Stimulated activated CD8-positive, alpha-beta memory T cell treated with anti-CD3 and anti-CD28 coated beads, Interleukin-2, amount 100 ng/mL, for 48 hours (primary cell): ENCODE data around the gene RHOH.

Source experiments
- DNase-seq, 2 donors: peaks; one replicate each; pipeline ENCODE4 v3.0.0-alpha.2; 2020; ENCODE audit warnings: low read depth in 2 of 2

Gene RHOH

DNA sequence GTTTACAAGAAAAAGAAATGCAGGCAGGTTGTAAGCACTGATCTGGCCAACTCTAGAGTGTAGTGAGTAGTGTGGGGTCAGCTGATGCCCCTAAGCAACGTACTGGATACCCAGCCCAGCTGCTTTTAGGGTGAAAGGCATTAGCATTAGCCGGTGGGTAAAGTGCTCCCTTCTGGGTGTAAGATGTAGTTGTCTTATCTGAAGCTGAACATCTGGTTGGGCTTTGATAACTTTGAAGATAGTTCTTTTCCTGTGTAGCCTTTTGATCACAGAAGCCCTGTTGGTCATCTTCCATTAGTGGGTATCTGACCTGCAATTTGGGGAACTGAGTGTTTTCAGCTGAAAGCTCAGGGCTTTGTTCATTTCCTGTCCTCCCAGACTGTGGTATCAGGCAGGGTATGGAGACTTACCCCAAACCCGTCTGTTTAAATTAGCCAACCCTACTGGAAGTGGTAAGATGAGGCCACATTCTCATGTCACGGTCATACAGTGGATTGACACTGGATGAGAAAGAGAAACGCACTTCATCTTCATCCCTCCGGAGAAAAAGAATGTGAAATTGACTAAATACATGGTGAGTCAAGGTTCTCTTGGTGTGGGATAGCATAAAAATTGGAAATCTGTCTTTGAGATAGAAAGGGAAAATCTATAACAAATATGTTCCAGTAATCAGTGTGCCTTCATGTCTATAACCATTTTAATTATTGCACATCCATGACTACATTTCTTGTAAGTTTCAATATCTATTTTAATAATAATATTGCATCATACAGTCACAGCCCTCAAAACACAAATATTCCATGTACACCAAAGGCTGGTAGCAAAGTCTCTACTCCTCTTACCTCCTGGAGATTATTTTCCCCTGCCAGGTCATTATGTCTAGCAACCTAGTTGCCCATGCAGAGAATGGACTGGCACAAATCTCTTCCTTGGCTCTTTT, 8.7 kb downstream of the RHOH start:
- no peak for DNase-seq

- no peak for DNase-seq
Measured at GRCh38 chr4:40206426-40206825, 9.6 kb downstream of the RHOH start.

- no peak for DNase-seq
Measured at GRCh38 chr4:40209401-40209800, 12.6 kb downstream of the RHOH start.

DNA sequence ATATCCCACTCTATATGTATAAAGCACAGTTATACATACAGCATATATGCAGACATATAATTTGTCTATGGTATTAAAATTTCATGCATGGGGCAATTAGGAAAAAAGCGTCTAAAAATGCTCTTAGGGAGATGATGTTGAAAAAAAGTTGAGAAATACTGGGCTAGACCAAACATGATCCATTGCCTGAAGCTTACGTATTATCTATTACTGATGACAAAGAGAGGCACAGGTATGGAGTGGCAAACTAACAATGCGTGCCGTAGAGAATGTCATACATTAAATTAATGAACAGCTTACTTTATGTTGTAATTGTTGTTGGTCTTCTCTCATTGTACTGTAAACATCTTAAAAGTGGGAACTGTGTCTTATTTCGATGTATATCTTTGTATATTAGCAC, 13.9 kb downstream of the RHOH start:
- DNase-seq = no peak

GRCh38 chr4:40211224-40212185, 14.7 kb downstream of the RHOH start:
- DNase-seq = no peak

GRCh38 chr4:40212674-40213527, 16.1 kb downstream of the RHOH start:
- no peak for DNase-seq

DNA sequence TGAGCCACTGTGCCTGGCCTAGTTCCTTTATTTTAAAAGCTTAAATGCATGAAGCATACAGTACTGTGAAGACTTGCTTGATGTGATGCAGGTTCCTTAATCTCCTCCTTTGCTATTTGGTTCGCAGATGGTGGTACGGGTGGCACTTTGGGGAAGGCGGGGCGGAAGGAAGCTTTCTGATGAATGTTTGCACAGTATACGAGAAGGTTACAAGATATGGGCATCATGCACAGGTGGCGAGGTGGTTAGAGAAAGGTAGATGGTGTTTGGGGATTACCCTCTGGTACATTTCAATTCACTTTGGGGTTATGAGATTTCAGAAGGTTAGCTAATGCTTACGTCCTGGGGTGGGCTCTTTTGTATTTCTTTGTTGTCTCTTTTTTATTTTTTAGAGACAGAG, 17.2 kb downstream of the RHOH start:
- DNase-seq = no peak

- DNase-seq = no peak
Measured at GRCh38 chr4:40214661-40215418, 18.0 kb downstream of the RHOH start.

DNA sequence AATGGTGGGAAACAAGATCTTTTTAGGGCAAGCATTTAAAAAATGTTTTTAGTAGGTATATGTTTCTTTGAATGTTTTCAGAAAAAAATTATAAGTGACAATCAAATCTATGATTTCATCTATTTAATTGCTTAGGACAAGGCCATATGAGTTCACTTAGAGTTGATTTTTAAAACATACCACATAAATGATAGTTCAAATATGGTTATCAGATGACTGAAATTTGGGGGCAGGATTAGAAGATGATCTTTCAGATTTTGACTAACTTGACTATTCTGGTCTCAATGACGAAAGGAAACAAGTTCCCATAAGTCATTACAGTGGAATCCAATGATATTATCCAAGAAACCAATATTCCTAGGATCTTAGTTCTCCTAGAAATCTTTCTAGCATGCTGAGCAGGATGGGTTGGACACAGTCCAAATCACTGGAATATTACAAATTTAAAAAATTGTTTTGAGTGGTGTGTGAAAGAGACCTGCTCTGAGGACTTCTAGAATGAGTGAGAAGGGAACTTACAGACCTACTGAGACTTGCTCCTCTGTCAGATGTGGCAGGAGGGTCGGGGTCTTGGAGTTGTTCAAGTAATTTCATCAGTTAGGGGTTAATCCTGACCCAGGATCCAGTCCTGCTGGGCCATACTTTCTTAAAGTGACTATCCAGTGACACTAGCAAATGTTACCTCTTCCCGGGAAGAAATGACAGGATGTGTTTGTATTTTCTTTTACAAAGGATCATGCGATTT, 20.0 kb downstream of the RHOH start:
- DNase-seq = no peak

DNA sequence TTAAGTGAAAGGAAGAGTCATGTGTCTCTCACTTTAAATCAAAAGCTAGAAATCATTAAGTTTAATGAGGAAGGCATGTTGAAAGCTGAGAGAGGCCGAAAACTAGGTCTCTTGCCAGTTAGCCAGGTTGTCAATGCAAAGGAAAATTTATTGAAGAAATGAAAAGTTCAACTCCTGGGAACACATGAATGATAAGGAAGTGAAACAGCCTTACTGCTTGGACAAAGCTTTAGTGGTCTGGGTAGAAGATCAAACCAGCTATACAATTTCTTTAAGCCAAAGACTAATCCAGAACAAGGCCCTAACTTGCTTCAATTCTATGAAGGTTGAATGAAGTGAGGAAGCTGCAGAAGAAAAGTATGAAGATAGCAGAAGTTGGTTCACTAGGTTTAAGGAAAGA, 24.9 kb downstream of the RHOH start:
- no peak for DNase-seq

DNA sequence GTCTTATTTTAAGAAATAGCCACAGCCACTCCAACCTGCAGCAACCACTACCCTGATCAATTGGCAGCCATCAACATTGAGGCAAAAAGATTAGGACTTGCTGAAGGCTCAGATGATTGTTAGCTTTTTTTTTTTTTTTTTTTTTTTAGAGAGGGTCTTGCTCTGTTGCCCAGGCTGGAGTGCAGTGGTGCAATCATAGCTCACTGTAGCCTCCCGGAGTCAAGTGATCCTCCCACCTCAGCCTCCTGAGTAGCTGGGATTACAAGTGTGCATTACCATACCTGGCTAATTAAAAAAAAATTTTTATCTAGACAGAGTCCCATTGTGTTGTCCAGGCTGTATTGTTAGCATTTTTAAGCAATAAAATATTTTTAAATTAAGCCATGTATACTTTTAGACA, 26.5 kb downstream of the RHOH start:
- no peak for DNase-seq

GRCh38 chr4:40224432-40224831, 27.6 kb downstream of the RHOH start:
- no peak for DNase-seq

DNA sequence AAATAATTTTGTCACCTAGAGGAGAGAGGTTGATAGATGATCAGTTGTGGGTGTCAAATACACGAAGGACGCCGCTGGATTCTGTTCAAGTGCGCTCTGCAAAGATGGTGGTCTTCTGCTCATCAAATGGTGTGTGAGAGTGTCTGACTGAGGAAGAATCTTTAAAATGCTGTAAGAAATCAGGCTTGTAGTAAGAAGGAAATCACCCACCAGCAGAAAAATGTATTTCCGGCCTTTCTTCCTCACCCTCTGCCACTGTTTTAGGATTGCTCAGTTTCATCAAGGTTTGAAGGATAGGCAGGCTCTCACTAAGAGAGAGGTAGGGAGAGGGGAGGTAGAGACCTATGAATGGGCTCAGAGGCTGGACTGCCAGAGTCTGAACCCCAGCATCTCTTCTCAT, 28.7 kb downstream of the RHOH start:
- DNase-seq = no peak

DNA sequence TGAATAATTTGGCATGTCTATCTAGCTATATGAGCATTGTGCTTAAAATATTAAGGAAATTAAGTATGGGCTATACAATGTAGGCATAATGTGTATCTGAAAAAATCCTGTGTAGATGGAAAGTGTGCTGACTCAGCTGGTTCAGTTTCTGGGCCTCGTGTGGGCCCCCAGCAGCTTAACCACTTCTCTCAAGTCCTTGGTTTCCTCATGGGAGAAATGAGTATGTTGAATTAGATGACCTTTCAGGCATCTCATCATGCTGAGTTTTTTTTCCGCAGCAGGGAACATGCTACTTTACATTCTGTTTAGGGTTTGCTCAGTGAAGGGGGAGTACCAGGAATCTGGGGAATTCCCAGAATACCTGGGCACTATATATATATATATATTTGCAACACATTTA, 30.5 kb downstream of the RHOH start:
- no peak for DNase-seq

GRCh38 chr4:40228497-40229365, 31.9 kb downstream of the RHOH start:
- DNase-seq = no peak

GRCh38 chr4:40231316-40231863, 34.6 kb downstream of the RHOH start:
- no peak for DNase-seq

GRCh38 chr4:40232610-40233009, 35.8 kb downstream of the RHOH start:
- DNase-seq = no peak

DNA sequence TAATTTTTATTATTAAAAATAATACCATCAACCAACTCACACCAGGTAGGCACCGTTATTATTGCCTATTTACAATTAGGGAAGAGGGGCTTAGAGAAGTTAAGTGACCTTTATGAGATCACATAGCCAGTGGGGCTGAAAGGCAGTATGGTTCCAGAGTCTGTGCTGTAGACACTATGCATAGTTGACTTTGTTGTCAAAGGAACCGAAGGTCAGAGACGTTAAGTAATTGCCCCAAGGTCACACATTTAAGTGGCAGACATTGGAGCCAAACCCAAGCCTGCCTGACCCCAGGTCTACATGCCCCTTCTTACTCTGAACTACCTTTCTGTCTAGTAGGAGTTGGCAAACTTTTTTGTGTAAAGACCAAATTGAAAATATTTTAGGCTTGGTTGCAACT, 36.4 kb downstream of the RHOH start:
- DNase-seq = no peak

GRCh38 chr4:40234519-40235039, 37.7 kb downstream of the RHOH start:
- no peak for DNase-seq
